ENCODE data around the gene CNTNAP2. TPM values are rescaled to one million over a fixed set of nuclear protein-coding genes. Genes with fewer than 3 reads are reported as not detected.

CNTNAP2 gene
- total and polyA plus RNA-seq, 2 of the 4 experiments (the other 2 are of a cell fraction), result not detected

DNA sequence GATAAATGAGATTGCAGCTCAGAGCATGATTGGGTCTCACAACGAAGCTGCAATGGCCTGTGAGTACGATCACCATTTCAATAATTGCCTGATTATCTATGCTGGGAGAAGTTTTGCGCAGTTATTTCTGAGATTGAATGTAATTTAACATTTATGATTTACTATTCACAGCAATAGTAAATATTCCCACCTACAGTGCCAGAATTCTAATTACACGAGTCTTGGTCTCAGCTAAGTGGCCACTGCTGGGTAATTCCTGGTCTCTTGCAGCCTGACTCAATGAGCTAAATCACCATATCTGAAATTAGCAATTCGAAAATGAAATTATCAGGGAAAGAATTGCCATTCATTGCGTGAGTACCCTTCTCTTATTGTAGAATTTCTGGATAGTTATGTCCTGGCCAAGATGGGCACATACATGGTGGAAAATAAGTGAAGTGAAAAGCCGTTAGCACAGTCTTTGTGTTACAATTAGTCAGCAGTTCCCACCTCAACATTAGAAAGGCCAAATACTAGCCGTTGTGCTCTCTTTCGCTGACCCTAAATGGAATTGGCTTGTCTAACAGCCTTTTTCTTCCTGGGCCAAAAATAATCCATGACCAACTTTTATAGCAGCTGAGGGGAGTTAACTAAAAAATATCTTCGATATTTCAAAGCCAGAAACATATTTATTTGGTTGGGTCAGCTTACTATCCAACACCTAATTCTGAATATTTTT is 1793.0 kb downstream of the CNTNAP2 start:
- Histone ChIP-seq H3K18ac (ENCODE audit: low read depth, low read length) (no peak overlapping the region), H2AK5ac (ENCODE audit: low read depth, low read length) (no peak overlapping the region), H3K4me3 (ENCODE audit: insufficient read depth, low read depth, low read length) (no peak overlapping the region), H3K56ac (ENCODE audit: extremely low read depth, insufficient read depth, low read length) (no peak overlapping the region), H2BK5ac (ENCODE audit: low read depth, low read length, poor library complexity, severe bottlenecking) (no peak overlapping the region), H2BK15ac (ENCODE audit: low read depth, low read length) (no peak overlapping the region), H4K5ac (ENCODE audit: low read depth, low read length) (no peak overlapping the region), H3K9ac (ENCODE audit: low read depth, low read length) (no peak overlapping the region), H2AFZ (replicated peaks; ENCODE audit: low read length, poor library complexity) (no peak overlapping the region), H3K27me3 (ENCODE audit: control insufficient read depth, insufficient read depth, low read length) (no peaks in the 10 kb centered on the region), H3K4me1 (ENCODE audit: control insufficient read depth, insufficient read depth, low read length) (no peaks in the 10 kb centered on the region), H4K8ac (ENCODE audit: low read depth in 2 of 2, low read length in 2 of 2) (no peak overlapping the region), H2BK20ac (ENCODE audit: low read depth, low read length) (no peak overlapping the region), H2AK9ac (replicated peaks; ENCODE audit: low read depth, low read length, poor library complexity) (no peak overlapping the region), H3K27ac (ENCODE audit: insufficient read depth, low read length) (no peak overlapping the region), H3K4ac (ENCODE audit: low read depth, low read length) (no peak overlapping the region), H4K20me1 (ENCODE audit: insufficient read depth, low read length) (no peaks in the 10 kb centered on the region), H3K9me1 (ENCODE audit: insufficient read depth, low read length) (no peaks in the 10 kb centered on the region), H2BK120ac (ENCODE audit: low read depth, low read length) (no peak overlapping the region), H3K14ac (replicated peaks; ENCODE audit: low read depth, low read length) (no peak overlapping the region), H3K79me1 (ENCODE audit: low read depth in 1 of 2, low read length in 2 of 2) (no peaks in the 10 kb centered on the region), H3K23ac (ENCODE audit: low read depth, low read length) (no peak overlapping the region), H3K36me3 (ENCODE audit: control insufficient read depth, insufficient read depth, low read length) (no peaks in the 10 kb centered on the region), H3K4me2 (ENCODE audit: low read depth, low read length) (no peak overlapping the region), H4K91ac (ENCODE audit: insufficient read depth, low read depth, low read length) (no peak overlapping the region), H3K9me3 (ENCODE audit: control insufficient read depth, insufficient read depth, low read length) (peaks cover 15% of the 10 kb centered on the region)
- no TSS peak for BruUV-seq (replicated peaks)
- ChIA-PET CTCF (no interaction called here), POLR2A (ENCODE audit: unreplicated experiment) (no interaction called here)
- intact Hi-C loops (cut with micrococcal nuclease) (no loop called here), in situ Hi-C loops (cut with MboI; ENCODE audit: low sequenced_read_pairs) (no loop called here), dilution Hi-C loops (cut with HindIII; ENCODE audit: low sequenced_read_pairs, unreplicated experiment) (no loop called here)
- DNase-seq (no peak), ATAC-seq (ENCODE audit: low read depth) (no peak)
- TF ChIP-seq BHLHE40 (IDR thresholded peaks at IDR 0.05; ENCODE audit: low read depth, low read length) (no peak), CEBPB (IDR thresholded peaks at IDR 0.05; ENCODE audit: low read depth, low read length) (no peak), POLR2A (IDR thresholded peaks at IDR 0.05; ENCODE audit: low read depth, low read length) (no peak), MAZ (IDR thresholded peaks at IDR 0.05; ENCODE audit: borderline replicate concordance, low read depth, low read length) (no peak), MXI1 (IDR thresholded peaks at IDR 0.05; ENCODE audit: borderline replicate concordance, low read depth, low read length) (no peak), USF2 (IDR thresholded peaks at IDR 0.05; ENCODE audit: low read depth, low read length) (no peak), RCOR1 (IDR thresholded peaks at IDR 0.05; ENCODE audit: insufficient replicate concordance, low read length) (no peak), FOS (IDR thresholded peaks at IDR 0.05; ENCODE audit: low read depth, low read length) (no peak), MAFK (IDR thresholded peaks at IDR 0.05; ENCODE audit: low read depth, low read length) (no peak), CHD1 (IDR thresholded peaks at IDR 0.05; ENCODE audit: low read depth, low read length) (no peak), RAD21 (IDR thresholded peaks at IDR 0.05; ENCODE audit: low read length) (no peak), ELK1 (IDR thresholded peaks at IDR 0.05; ENCODE audit: borderline replicate concordance, low read depth, low read length) (no peak)
- no CpG with 5 or more reads among the region's 10 CpGs for WGBS, 2 experiments (ENCODE audit: extremely low coverage in 2 of 2, insufficient read length in 1 of 2)
